SH-SY5Y (cell line): ENCODE results near the gene ABCG4.

ENCODE experiments used
- GATA2 ChIP-seq: IDR thresholded peaks from 2 replicates; pipeline ENCODE4 v1.6.1; 2011; ENCODE audit warnings: mild to moderate bottlenecking, low read depth, low read length
- GATA3 ChIP-seq: IDR thresholded peaks from 2 replicates; pipeline ENCODE4 v1.6.1; 2011; ENCODE audit warnings: low read depth, mild to moderate bottlenecking, low read length, moderate library complexity

GRCh38 chr11:119172513-119172912, 23.7 kb downstream of the ABCG4 start:
- TF ChIP-seq GATA2 (no peak), GATA3 (no peak)
